GOT3 (cell line): Measurements from ENCODE around the gene SMYD1.

Experiments
- DNase-seq: peaks from one replicate; lab custom pipeline; 2025; ENCODE audit warnings: mixed read lengths; lab: John Stamatoyannopoulos, UW

SMYD1 gene

DNA sequence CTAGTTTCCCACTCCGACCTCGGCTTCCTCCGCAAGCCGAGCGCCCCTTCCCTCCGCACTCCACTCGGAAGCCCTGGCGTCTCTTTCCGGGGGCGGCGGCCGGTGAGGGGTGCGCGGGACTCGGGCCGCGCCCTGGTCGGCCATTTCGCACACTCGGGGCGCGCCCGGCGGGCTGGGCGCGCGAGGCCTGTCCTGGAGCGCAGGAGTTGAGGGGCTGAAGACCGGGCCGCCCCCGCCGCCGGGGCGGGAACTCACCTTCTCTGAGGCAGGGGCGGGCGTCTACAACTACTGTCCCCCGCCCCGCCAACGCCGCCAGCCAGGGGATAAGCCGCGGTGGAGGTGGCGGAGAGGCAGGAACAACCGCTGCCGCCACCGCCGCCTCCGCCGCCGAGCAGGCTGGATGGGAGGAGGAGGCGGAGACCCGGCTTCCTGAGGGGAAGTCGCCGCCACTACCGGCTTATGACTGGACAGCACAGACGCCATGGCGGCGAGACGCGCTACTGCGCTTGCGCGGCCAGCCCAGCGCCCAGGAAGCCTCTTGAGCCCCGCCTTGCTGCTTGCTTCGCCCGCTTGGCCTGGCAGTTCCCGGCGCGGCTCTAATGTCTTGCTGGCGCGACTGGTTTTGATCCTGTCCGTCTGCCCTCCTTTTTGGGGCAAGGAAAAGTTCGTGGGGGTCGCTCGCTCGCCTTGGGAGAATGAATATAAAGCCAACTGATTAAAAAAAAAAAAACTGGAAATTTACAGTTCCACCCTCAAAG, 12.1 kb upstream of the SMYD1 start, which contains the start of gene KRCC1:
Gene KRCC1 (minus strand): TSS at position 413 of the 758 bp plus-strand sequence. CDS start 27,220 bp downstream, outside the sequence.
- DNase-seq = peak; percentile 87

DNA sequence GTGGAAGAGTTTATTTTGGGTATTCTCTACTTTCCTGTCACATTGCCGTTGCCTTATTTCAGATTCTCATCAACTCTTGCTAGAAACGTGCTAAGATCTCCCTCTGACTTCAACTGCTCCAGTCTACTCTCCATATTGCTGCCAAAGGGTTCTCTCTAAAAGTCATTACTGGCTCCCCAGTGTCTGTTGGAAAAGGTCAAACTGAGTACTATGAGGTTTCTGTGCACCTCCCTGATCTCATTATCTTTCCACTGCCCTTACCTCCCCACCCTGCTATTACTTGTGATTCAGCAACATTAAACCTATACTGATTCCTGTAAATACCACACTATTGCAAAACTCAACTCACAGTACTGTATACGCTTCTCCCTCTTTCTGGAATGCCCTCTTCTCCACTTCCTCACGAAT, 10.2 kb upstream of the SMYD1 start:
- no peak for DNase-seq

DNA sequence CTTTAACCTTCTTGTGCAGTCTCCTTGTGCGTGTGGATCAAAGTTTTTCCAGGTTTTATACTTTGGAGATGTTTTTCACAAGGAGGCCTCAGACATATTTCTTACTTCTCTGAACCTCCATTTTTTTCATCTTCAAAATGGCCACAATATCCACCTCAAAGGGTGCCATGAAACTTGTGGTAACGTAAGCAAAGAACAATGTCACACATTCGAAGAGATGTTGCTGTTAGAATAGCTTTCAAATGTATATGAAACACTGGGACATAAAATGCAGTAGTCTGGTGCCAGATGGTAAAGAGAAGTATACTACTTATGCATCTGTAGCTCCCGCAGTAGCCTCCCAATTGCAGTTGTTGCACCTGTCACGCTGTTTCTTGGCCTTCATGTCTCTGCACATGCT, 9.4 kb upstream of the SMYD1 start:
- no peak for DNase-seq

DNA sequence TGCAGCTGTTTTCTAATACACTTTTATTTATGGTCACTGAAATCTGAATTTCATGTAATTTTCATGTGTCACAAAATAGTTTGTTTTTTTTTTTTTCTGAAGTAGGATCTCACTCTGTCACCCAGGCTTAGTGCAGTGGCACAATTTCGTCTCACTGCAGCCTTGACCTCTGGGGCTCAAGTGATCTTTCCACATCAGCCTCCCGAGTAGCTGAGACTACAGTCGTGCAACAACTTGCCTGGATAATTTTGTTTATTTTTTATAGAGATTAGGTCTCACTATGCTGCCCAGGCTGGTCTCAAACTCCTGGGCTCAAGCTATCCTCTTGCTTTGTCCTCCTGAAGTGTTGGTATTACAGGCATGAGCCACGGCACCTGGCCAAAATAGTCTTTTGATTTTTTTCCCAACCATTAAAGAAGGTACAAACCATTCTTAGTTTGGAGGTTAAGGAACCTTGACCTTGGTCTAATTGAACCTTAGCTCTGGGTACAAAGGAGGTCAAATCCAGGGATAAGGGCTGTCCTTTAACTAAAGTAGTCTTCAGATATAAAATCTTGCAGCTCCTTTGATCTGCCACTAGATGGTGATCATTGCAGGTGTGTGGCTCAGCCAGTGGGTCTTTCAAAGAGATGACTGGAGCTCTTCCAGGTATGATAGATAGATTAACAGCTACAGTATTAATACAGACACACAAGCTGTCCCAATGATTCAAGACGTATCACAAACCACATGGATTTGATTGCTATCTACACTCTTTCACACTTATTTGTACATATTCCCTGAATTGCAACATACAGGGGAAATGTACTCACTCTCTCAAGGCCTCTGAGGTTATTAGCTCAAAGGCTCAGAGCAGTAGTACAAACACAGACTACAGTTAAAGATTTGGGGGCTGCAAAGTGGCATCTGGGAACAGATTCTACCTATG, 7.4 kb upstream of the SMYD1 start:
- no peak for DNase-seq

DNA sequence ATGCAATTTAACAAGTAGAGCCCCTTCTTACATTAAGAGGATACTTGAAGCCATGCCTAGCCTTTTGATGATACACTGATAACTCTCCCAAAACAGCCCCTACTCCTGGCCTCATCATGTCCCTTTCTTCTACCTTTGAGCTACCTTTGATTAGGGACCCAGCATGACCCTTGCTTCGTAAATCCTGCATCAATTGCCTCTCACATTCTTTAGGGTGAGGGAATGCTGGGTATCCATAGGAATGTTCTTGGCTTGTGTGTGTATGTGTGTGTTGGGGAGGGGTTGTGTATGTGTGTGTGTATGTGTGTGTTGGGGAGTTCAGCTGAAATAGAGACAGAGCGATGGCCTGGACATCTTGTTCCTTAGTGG, 6.7 kb upstream of the SMYD1 start:
- DNase-seq = no peak

DNA sequence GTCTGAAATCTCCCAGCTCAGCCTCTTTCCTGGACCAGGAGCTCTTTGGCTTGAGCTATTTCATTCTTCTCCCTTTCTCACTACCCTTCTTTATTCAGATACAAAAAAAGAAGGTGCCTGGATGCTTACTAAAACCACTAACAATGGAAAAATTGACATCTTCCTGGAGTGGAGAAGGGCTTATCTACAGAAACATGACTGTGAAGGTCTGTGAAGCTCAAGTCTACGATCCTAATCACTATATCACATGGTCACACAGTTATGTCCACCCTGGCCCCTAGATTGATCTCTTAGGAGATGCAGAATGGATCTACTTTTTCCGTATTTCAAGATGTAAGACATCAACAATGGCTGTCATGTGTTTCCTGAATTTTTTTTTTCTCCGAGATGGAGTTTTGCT, 6.3 kb upstream of the SMYD1 start:
- no peak for DNase-seq

DNA sequence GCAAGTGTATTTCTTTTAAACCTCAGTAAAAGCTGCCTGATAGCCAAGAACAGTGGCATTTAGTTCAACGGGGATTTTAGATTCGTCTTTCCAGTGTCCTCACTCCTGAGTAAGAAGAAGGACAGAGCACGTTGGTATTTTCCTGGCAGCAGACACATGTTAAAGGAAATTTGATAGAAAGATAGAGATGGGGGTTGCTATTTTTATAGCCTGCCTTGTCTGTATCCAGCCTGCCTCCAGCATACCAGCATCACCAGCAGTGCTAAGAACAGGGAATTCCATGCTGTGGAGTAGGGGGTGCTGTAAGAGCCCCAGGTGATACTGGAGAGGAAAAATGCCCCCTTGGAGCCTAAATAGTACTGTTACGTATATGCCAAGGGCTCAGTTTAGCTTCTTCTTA, 1.1 kb upstream of the SMYD1 start:
- no peak for DNase-seq

DNA sequence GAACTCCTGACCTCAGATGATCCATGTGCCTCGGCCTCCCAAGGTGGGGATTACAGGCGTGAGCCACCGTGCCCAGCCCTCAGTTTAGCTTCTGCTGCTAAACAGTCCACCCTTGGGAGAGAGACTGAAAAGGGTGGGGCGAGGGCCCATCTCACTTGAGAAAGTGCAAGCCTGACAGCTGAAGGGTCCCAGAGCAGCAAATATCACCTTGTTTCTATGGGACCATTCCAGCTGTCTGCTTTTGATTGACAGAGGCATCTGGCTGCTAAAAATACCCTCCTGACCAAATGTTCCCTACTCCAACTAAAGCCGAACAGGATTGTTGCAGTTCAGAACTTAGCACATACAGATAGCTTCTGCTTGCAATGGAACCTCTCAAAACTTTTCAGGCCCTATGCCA, 436 bp upstream of the SMYD1 start:
- no peak for DNase-seq

DNA sequence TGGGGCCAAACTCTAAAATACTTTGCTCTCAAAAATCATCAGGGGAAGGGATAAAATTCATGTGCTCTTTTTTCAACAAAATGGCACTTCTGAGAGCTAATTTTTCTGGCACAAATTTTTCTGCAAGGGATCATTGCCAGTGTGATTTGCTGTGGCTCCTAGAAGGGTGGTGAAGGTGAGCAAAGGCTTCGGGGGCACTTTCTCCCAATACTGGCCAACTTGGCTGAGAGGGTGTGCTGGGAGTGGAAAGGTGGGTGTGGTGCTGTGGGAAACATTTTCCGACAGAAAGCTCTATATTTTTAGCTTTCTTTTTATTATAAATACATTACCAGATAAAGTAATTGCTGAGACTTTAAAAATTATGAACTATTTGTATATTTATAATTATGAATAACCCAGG, 419 bp downstream of the SMYD1 start:
- DNase-seq = no peak

DNA sequence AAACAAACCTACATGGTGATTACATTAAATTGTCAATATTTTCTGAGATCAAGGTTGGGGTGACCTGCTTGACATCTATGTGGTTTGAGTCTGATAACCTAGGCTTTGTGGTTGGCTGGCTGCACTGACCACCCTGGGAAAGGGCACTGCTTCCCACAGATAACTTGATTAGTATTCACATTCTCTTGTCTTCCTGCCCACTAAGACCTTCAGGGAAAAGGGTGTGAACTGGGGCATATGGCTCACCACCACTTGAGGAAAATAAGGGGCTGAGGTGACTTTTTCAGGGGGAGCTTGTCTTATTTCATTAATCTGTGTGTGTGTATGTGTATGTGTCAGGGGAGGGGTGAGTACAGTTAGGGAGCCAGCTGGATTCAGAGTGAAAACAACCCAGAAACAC, 1.5 kb downstream of the SMYD1 start:
- DNase-seq = no peak

DNA sequence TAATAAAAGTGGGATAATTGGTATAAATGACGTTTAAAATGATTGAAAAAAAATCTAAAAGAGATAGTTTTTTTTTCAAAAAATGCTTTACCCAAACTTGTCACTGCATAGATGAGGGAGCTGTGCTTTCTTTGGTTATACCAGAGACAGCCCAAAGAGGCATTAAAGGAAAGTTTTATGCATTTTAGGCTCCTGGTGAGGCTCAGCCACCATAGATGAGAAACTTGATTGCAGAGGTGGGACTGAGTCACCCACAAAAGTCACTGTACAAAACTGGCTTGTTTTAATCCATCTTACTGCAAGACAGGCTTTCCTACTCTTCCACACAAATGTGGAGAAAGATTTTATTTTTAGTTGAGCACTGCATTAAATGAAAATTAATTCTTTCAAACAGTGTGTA, 2.4 kb downstream of the SMYD1 start:
- no peak for DNase-seq

DNA sequence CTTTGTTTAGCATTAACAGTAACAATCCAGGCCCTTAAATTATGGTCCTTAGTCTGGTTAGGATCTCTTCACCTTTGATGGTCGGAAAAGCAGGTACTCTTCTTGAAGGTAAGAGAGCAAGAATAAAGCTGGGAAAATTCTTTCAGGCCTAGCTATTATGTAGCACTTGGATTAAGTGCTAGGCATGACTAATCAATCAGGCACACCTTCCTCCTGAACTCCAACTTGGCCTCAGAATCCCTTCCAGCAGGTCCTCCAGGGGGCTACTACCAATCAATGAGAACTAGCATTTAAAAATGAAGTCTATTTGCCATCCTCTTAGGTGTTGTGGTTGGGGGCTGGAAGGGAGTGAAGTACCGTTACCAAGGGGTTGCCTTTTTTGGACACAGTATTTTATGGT, 3.7 kb downstream of the SMYD1 start:
- no peak for DNase-seq

DNA sequence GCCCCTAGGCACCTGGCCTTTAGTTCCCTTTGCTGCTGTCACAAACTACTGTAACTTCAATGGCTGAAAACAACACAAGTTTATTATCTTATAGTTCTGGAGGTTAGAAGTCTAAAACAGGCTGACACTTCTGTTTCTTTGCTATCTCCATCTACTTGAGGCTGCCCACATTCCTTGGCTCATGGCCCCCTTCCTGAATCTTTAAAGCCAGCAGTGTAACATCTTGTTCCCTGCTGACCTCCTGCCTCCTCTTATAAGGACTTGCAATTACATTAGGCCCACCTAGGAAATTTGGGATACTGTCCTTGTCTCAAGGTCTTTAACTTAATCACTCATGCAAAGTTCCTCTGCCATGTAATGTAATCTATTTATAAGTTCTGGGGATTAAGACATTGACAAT, 6.5 kb downstream of the SMYD1 start:
- no peak for DNase-seq

DNA sequence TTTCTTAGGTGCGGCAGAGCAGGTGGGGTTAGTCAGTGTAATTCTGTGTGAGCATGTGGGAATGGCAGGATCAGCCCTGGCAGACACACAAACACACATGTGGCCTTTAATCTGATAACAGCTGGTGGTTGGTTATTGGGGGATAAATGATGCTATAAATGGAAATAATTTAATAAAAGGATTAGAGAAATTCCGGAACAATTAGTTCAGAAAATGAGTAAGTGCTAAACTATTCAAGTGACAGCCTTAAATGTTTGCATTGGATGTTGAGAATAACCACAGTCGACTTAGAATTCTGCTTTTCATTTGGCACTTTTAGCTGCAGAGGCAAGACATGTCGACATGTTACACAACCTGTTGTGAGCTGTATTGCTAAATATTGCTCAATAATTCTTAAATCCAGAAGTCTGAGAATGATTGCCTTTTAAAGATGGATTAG, 7.2 kb downstream of the SMYD1 start:
- DNase-seq = no peak

DNA sequence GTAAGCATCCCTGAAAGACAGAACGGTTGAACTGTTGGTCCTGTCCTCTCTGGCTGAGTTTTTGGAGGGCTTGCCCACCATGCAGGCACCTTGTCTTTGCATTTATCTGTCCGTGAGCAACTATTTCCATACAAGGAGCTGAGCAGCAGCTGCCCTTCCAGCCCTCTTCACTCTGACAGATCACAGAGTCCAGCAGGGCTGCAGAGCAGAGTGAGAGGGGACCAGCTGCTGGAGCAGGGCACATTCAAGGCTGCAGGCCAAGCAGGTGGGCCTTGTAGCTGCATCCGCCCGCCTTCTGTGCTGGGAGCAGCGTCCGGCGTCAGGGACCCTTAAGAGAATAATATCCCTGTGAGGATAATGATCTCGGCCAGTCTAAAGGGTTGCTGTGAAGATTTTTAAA, 9.5 kb downstream of the SMYD1 start:
- no peak for DNase-seq

DNA sequence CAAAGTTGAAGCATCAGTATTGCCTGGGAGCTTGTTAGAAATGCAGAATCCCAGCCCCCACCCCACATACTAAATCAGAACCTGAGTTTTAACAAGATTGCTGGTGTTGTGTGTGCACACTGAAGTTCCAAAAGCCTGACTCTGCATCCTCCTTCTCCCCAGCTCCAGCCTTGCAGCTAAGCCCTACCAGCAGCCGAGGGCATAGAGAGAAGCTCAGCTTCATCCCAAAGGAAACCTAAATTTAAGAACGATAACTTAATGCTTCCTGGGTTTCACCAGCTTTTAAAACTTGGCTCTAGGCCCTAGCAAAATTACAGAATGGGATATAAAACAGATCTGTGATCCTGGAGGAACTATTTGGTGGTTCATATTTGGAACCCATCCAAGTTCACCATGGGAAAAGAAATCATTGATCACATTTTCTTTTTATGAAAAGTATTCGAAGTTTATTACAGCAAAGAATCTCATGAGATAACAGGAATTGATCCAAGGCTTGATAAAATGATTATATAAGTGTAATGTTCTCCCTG, 11.1 kb downstream of the SMYD1 start:
- no peak for DNase-seq

DNA sequence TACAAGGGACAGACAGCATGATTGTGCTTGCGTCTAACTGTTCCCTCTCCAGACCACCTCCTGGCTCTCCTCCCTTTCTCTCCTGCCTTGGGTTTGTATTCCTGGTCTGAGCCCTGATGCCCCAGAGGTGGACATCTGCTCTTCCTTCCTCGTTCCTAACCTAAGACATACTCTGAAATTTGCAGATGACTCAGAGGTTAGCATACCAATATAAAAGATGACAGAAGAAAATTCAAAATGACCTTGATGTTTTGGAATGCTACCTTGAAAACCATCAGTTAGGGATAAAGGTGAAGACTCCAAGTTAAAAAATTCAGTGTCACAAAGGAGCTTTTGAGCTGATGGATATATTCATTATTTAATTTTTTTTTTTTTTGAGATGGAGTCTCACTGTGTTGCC, 12.9 kb downstream of the SMYD1 start:
- DNase-seq = no peak

DNA sequence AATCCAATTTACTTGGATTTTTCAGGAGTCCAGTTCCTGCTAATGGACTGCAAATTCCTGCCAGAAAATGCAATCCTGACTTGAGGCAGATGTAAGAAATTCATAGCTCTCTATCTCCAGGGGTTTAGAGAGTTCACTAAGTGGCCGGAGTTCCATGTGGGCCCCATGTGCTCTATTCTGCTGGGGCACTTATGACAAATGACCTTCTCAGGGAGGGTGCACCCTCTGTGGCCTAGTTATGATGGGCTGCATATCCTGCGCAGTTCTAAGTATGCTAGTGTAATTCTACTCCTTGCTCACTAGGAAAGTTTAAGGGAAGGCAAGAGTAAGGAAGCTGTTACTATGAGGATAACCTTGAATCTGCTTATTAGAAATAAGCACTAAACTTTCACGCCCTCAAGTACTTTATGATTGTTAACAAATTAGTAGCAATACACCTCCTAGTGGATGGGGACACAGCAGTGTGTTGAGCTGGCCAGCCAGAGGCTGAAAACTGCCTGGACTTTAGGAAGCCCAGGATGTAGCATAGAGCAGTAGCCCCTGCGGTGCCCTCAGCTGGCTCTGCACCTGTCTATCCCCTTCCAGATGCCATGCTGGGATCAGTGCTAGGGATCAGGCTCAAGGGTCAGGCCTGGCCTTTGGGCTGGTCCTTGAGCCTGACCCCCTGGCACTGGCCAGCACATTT, 14.4 kb downstream of the SMYD1 start:
- DNase-seq = no peak

DNA sequence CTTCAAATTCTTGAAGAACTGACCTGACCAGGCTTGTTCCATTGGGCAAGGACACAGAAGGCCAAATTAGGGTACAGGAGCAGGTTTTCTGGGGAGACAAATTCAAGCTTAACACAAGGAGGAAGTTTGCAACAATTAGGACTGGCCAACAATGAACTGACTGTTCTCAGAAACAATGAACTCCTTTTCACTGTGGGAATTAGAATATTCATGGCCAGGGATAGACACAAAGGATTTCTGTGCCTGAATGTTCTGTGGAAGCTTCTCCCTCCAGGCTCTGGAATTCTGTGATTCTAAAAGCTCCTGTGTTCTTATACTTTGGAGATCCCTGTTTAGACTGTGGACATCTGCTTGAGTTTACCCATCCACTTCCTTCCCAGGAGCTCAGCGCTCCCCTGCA, 15.2 kb downstream of the SMYD1 start:
- no peak for DNase-seq

DNA sequence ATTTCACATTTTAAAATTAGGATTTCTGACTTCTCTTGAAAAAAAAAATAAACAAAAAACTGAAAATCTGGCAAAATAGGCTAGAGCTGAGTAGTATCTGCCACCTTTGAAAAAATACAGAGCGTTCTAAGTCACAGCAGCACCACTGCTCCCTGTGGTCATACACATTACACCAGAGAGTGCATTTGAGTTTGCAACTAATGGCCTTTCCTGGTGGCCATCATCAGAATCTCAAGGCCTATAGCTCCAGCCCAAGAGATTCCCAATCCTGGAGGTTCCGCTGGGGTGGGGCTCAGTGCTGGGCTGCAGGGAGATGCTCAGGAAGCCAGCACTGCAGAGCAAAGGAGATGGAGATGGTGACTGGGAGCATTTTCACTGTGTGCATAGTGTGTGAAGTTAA, 17.5 kb downstream of the SMYD1 start:
- no peak for DNase-seq

DNA sequence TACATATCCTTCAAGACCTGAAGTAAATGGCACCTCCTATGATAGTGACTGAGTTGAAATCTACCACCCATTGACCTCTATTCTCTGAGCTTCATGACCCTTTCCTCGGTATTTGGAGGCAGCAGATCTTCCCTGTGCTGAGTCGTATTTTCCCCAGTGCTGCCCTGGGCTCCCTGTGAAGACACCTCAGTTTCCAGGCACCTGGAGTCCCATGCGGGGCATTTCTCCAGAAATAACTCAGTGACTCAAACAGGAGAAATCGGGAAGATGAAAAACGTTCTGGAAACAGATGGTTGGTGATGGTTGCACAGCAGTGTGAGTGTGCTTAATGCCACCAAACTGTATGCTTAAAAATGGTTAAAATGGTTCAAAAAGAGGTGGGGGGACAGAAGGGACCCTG, 18.0 kb downstream of the SMYD1 start:
- no peak for DNase-seq

DNA sequence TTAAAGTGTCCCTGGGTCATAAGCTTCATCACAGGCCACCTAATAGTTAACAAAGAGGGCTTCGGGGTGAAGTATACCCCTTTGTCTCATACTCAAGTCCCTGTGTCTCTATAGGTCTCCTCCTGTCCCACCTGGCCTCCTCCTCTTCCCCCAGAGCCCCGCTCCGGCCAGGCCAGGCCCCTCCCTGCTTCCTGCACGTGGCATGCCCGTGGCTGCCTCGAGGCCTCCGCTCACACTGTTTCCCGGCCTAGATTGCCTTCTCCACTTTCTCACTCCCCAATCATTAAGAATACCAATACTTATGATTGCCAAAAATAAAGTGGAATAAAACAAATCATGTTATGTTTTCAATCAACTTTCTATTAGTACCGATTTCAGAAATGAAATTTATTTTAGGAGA, 18.8 kb downstream of the SMYD1 start:
- no peak for DNase-seq
